HG03342 (cell line): ENCODE measurements around the gene ZNF354B.
"Not testable (repeated sequence)": the region's sequence is repeated elsewhere in the genome, so short reads cannot be mapped to it uniquely, and the experiment has no call there.

Source experiments
- ATAC-seq: cut with Tn5 transposase; IDR thresholded peaks from one replicate; pipeline ENCODE4 v1.9.1; 2021; ENCODE audit warnings: mild to moderate bottlenecking, moderate library complexity; ENCODE audit not compliant: unreplicated experiment

The ZNF354B gene

DNA sequence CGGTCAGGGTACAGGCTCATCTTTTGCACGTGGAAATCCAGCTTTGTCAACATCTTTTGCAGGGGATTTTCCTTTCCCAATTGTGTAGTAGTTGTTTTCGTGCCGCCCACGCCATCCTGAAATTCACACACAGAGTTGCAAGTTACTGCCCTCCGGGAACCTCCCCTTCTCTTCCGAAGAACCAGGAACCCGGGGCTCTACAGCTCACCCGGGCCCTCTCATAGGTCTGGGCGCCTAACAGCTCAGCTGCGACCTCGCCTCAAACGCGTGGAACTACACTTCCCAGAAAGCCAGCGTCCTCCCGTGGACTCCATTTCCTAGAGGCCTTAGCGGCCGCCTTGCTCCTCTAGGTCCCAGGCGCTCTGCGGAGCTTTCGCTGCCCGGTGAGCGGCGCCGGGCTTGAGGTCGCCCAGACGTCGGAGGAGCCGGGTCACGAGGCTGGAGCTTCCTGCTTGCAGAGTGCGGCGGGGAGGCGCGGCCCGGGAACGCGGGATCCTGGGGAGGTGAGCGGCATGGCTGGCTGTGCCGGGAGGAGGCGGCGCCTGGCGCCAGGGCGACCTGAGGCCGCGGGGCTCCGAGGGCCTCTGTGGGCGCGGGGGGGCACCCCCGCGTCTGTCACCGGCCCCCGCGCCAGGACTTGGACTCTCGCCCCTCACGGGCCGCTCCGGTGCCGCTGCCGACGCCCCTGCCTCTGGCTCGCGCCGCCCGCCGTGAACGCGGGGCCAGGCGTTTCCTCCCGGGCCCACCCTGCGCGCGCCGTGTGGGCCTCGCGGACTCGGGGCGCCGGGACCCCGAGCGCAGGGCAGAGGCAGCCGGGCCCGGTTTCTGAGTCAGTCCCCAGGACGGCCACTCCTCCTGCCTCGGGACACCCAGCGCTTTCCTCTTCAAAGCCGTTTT is at the start of gene ZNF354B:
TSS of gene ZNF354B (plus strand) at position 329 of the 897 bp plus-strand sequence. CDS start 1,095 bp downstream, outside the sequence.
- ATAC-seq: peak; percentile 99

DNA sequence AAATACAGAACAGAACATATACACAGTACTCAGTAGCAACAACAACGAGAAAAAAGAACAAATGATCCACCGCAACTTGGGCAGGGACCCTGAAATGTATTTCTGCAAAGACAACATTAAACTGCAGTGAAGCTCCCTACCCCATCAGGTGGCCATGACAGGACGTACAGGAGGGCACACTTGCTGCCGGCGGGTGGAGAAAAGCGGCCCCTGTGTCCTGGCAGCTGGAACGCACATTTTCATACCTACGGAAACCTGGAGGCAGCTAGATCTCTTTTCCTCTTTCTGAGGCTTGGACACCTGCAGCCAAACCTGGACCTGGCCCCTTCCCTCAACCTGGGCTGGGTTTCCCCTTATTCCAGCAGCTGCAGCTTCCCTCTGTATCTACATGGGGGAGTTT is 42.2 kb upstream of the ZNF354B start:
- no peak for ATAC-seq

DNA sequence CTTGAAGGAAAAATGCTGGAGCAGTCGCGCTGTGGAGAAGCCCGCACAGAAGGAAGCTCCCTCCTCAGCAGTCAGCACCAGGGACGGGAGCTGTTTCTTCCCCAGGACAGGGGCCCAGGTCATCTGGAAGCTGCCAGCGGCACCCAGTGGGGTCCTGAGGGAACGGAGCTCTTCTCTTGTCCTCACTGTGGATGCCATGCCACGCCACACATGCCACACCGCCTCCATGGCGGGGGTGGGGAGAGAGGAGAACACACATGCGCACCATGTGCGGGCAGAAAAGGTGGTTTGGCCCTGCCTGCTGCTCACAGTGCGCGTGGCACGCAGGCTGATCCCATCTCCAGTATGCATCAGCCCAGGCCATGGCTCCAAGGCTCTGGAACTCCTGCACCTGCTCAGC is 41.7 kb upstream of the ZNF354B start:
- ATAC-seq: no peak

DNA sequence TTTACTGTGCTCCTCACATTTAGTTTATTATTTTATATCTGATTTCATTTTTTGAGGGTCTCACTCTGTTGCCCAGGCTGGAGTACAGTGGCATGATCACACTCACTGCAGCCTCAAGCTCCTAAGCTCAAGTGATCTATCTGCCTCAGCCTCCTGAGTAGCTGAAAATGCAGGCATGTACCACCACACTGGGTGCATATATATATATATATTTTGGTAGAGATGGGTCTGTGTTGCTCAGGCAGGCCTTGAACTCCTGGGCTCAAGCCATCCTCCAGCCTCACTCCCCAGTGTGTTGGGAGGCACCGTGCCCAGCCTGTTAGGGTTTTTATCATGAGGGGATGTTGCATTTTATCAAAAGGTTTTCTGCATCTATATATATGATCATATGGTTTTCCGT is 39.8 kb upstream of the ZNF354B start:
- ATAC-seq: no peak

DNA sequence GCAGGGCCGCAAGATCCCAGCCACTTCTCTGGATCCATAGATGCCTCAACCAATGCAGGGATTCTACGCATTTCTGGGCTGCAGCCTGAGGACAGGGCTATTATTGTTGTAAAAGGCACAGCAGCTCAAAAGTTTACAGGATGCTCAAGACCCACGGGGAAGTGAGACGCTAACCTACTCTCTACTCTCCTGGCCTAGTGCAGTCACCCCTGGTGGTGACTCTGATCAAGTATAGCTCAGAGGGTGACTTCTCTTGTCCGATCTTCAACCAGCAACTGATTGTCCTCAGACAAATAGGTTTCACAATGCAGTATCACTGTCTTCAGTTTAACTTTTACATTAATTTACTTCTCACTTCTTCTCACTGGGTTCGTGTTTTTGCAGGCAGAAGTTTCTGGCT is 34.3 kb upstream of the ZNF354B start:
- no peak for ATAC-seq

DNA sequence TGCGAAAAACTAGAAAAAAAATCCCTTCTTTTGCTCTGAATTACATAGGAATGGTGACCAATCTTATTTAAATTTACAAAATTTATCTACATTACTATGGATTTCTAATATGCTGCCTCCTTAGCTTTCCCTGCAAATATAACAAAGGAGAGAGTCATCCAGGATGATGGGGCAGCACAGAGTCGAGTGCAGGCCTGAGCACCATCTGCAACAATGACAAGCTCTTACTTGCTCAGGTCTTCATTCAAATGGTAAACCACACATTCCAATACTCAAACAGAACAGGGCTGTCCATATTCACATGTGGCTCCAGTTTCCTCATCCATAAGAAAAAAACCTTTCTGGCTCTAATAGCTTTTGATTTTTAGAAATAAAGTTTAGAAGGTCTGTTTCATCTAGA is 33.5 kb upstream of the ZNF354B start:
- ATAC-seq: no peak

DNA sequence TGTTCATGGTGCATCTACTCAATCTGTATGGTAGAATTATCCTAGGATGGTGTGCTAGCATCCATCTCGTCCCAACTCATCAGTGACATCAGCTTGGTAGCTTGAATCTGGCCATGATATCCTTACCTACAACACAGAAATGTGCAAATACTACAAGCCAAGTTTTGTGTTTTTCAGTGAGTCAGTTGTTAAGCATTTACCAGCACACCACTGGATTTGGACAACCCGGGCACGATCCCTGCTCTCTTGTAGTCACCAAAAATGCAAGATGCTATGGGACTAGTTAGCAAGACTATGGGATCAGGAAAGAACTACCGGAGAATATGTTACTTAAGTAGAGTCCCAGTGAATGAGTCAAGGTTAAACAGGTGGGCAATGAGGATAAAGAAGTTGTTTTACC is 32.1 kb upstream of the ZNF354B start:
- no peak for ATAC-seq

DNA sequence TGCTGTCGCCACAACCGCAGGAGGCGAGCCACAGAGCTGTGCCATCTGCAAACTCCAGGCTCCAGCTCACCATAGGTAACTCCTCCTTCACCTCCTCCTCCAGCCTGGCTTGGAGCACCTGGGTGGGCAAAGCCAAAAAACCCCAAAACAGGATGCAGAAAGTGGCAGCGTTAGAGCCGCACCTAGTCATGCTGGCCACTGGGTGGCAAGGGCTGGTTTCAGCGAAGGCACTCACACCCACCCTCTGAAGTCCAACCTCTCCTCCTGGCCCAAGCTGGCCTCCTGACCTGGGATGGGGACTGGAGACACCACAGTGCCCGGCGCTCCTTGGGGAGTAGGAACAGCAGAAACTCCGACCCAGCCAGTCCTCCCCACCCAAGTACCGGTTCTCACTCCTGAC is 28.7 kb upstream of the ZNF354B start:
- no peak for ATAC-seq

DNA sequence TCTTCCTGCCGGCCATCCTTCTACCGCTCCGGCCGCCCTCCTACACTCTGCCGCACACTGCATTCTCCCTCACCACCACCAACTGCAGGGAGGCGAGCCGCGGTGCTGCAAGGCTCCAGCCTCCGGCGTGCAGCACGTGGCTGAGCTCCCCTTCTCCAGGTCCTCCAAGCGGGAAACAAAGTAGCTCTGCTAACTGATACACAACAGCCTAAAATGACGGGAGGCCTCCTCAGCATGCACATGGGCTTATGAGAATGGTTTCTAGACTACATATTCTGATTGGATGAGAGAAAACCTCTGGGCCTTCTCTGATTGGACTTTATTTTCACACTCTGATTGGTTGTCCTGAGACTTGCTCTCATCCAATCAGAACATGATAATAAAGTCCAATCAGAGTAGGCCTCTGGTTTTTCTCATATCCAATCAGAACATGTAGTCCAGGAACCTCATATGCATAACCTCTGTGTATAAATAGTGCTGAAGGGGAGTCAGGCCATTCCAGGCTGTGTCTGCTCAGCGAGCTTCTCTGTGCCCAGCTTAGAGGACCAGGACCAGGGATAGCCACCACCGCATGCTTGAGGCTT is 27.0 kb upstream of the ZNF354B start:
- no peak for ATAC-seq

DNA sequence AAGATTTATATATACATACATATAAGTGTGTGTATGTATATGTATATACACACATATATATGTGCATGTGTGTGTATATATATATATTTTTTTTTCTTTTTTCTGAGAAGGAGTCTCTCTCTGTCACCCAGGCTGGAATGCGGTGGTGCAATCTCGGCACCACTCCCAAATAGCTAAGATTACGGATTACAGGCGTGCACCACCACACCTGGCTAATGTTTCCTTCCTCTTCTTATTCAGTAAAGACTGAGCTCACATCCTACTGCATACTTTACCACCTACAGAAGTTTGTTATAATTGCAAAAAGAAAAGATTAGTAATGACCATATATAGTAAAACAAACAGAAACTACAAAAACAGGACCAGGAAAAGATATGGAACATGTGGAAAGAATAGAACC is 23.1 kb upstream of the ZNF354B start:
- no peak for ATAC-seq

DNA sequence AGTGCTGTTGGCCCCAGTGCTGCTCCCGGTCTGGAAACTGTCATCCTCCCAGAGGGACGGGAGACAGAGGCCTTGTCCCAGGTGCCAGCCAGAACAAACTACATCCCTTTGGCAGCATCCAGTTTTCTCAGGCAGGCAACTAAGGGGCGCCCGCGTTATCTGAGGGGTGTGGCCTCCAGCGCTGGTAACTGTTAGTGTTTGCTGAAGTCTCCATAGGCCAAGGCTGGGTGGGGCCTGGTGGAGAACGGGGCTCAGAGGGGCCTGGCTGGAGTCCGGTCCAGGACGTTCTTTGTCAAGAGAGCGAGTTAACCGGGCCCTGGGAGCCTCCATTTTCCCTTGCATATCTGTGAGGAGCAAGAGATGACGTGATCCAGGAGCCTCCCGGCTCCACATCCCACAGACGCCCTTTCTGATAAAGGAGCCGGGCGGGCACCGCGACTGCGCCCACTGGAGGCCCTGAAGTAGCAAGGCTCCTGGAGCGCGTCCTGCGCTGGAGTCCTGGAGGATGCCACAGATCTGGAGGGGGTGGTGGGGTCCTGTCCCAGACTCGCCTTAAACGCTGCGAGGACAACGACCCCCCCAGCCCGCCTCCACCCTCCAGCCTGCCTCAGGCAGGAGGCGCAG is 20.9 kb upstream of the ZNF354B start:
- ATAC-seq: not testable (repeated sequence)

DNA sequence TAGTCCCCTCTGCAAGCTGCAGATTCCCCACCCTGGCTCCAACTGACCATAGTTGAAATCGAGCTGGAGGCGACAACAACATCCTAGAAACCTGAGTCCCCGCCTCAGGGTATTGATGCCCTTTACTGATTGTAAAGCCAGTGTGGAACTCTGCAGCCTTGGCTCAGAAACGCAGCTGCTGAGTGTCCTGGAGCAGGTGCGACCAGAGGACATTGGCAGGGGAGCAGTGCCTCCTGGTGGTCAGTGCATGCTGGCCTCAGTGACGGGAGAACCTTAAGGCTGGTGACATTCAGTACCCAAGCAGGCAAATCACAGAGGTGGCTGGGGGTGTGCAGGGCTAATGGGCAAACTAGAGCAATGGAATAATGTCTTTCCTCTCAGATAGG is 20.4 kb upstream of the ZNF354B start:
- ATAC-seq: no peak

DNA sequence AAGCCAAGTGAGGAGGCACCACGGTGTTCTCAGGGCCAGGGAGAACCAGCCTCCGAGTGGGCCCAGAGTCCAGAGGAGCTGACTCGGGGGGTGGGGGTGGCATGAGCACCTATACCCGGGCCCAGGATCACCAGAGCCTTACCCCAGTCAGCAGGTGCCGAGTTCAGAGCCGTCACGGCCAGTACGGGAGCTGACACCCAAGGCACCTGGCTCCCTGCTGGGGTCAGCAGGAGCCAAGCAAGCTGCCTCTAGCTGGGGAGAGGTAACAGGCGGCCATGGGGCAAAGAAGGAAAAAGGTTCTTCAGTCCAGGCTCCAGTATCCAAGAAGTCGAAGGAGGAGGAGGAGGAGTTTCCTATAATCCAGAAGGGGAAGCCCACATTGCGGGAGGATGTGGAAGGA is 19.4 kb upstream of the ZNF354B start:
- not testable (repeated sequence) for ATAC-seq

DNA sequence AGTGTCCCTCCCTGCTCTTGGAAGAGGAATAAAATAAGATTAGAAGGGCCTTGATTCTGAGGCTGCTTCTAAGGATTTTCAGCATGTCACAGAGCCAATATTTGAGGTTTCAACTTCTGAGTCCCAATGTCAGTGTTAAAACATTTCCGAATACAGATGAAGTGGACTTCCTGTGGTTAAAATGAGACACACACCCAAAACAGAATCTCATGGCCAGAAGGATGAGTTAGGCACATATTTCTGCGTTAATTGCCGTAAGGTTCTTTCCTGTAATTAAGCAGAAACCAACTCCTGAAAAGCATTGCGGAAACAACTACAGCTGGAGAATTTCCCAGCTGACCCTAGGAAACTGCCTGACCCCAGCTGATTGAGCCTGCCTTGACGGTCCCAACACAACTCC is 10.4 kb upstream of the ZNF354B start:
- ATAC-seq: no peak

DNA sequence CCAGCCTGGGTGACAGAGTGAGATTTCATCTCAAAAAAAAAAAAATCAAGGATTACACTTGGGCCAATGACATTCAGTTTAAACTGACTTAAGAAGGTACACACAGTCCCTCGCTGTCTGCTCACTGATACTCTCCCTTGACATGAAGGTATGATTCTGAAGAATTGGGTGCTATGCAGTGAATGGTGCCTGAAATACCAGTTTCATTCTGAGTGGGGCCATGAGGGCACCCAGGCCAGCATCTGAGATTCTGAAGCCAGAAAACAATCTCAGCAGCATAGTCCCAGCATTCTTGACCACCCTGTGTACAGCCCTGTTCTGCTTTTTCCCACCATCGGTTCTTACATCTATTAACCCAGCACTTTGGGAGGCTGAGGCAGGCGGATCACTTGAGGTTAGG is 7.8 kb upstream of the ZNF354B start:
- ATAC-seq: no peak

DNA sequence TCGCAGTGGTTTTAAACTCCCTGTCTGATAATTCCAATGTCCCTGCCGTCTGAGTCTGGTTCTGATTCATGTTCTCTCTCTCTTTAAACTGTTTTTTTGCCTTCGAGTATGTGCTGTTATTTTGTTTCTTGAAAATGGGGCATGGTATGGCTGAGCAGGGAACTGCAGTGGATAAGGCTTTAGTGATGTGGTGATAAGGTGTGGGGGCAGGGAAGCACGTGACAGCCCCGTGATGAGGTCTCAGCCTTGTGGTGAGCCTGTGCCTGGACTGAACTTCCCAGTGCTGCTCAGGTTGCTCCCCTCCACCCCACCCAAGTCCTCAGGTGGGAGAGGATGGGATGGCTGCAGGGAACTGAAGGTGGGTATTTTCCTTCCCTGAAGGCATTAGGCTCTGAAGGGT is 5.5 kb upstream of the ZNF354B start:
- ATAC-seq: no peak

DNA sequence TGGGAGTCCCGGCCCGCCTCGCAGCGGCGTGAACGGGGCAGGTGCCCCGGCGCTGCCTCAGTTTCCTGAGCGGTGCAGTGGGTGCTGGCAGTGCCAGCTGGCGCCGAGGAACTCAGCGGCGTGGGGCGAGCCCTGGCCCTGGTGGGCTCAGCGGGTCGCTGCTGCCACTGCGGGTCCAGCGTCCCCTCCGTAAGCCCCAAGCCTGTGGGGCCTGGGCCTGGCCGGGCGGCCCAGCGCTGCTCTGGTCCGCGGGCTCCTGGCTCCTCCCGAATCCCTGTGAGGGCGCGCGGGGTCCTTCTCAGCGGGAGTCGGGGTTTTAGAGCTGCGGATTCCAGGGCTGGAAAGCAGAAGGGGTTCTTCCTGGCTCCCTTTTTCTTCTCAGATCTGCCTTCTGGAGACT is 862 bp downstream of the ZNF354B start:
- not testable (repeated sequence) for ATAC-seq

DNA sequence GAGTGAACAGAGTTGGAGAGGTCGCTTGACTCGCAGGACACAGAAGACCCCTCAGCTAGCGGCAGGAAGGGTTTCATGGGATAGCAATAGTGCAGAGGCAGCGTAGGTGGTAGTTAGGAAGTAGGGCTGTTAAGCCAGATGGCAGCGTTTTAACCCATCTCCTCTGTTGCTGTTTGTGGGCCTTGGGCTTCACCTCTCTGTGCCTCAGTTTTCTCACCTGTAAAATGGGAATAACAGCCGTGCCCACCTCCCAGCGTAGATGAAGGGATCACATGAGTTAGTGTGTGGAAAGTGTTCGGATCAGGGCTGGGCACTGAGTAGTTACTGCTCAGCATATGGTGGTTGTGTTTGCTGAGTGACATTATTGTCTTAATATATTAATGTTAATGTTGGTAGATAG is 1.9 kb downstream of the ZNF354B start:
- ATAC-seq: no peak

DNA sequence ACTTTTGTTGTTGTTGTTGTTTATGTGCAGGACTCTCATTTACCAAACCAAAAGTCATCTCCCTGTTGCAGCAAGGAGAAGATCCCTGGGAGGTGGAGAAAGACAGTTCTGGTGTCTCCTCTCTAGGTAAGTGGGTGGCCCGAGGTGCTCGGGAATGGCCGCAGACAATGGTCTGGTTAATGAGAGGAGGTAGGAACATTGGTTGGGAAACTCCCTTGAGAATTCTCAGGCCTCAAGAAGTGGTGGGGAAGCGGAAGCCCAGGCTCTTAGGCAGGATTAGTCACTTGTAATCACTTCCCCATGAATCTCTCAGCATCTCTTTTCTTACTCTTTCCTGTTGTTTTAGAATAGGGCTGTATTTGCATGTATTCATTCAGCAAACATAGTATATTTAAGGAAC is 7.2 kb downstream of the ZNF354B start:
- no peak for ATAC-seq

DNA sequence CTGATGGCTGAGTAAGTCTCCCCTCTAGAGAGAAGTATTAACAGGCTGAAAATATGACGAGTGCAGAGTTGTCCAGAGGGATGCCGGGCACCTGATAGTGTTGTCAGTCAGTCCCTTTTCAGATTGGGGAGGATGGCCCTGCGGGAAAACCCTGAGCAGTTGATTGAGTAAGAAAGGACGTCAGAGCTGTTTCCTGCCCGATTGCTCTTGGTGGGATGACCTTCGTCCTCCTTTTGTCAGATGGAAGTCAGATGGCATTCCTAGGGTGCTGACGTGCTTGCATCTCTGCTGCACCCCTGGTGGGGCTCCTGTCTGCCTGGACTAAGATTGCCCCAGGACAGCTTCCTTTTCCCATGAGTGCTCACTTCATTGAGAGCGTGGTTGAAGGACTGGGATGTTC is 9.8 kb downstream of the ZNF354B start:
- ATAC-seq: no peak

DNA sequence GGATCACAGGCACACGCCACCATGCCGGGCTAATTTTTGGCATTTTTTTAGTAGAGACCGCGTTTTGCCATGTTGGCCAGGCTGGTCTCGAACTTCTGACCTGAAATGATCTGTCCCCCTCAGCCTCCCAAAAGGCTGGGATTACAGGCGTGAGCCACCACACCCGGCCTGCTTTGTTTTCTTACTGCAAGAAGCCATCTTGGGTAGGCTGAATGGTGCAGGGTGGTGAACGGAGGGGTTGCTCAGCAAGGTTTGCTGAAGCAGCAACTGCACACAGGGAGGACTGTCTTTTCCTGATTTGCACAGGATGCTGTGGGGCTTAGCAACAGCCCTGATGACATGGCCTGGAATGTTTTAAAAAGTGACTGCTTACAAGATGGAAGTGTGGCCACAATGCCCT is 10.7 kb downstream of the ZNF354B start:
- ATAC-seq: no peak

DNA sequence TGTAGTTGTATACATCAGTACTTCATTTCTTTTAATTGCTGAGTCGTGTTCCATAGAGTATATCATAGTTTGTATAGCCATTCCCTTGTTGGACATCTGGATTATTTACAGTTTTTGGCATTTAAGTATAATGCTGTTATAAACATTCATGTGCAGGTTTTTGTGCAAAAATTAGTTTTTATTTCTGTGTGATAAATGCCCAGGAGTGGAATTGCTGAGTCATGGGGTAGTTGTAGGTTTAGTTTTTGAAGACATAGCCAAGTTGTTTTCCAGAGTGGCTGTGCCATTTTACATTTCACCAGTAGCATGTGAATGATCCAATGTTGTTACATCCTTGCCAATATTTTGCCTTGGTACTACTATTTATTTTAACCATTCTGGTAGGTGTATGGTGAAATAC is 12.5 kb downstream of the ZNF354B start:
- no peak for ATAC-seq
